ENCODE data around the gene MAPK10.

Gene MAPK10

GRCh38 chr4:86100539-86101215 lies 259.2 kb downstream of the MAPK10 start:
- DNase-seq (ENCODE audit: low read depth) = no peak

GRCh38 chr4:86099348-86099747 lies 260.5 kb downstream of the MAPK10 start:
- no peak overlapping the region for H3K4me3 ChIP-seq (ENCODE audit: low read length)
- no peak for DNase-seq (ENCODE audit: low read depth)
- no peak for TF ChIP-seq CTCF (IDR thresholded peaks at IDR 0.05; ENCODE audit: insufficient read depth, low read depth, low read length, missing control alignments)

More at GRCh38 chr4:86100539-86101215, 259.2 kb downstream of the MAPK10 start:
- TF ChIP-seq CTCF (IDR thresholded peaks at IDR 0.05; ENCODE audit: insufficient read depth, low read depth, low read length, missing control alignments) = no peak
- no peak overlapping the region for H3K4me3 ChIP-seq (ENCODE audit: low read length)

GRCh38 chr4:86098691-86099090 lies 261.2 kb downstream of the MAPK10 start:
- no peak overlapping the region for H3K4me3 ChIP-seq (ENCODE audit: low read length)
- DNase-seq (ENCODE audit: low read depth) = no peak
- no peak for TF ChIP-seq CTCF (IDR thresholded peaks at IDR 0.05; ENCODE audit: insufficient read depth, low read depth, low read length, missing control alignments)

- DNase-seq (ENCODE audit: low read depth) = no peak
- no peak for TF ChIP-seq CTCF (IDR thresholded peaks at IDR 0.05; ENCODE audit: insufficient read depth, low read depth, low read length, missing control alignments)
Observed at GRCh38 chr4:86096373-86096772, 263.5 kb downstream of the MAPK10 start.

GRCh38 chr4:86092684-86093083 lies 267.2 kb downstream of the MAPK10 start:
- TF ChIP-seq CTCF (IDR thresholded peaks at IDR 0.05; ENCODE audit: insufficient read depth, low read depth, low read length, missing control alignments) = no peak
- no peak overlapping the region for H3K4me3 ChIP-seq (ENCODE audit: low read length)
- DNase-seq (ENCODE audit: low read depth) = peak; percentile 88

More at GRCh38 chr4:86096373-86096772, 263.5 kb downstream of the MAPK10 start:
- no peak overlapping the region for H3K4me3 ChIP-seq (ENCODE audit: low read length)

- peak; percentile 30 for DNase-seq (ENCODE audit: low read depth)
- no peak overlapping the region for H3K4me3 ChIP-seq (ENCODE audit: low read length)
- no peak for TF ChIP-seq CTCF (IDR thresholded peaks at IDR 0.05; ENCODE audit: insufficient read depth, low read depth, low read length, missing control alignments)
Observed at GRCh38 chr4:86091201-86091600, 268.7 kb downstream of the MAPK10 start.

GRCh38 chr4:86089781-86090323 lies 270.0 kb downstream of the MAPK10 start:
- no peak for DNase-seq (ENCODE audit: low read depth)
- no peak for TF ChIP-seq CTCF (IDR thresholded peaks at IDR 0.05; ENCODE audit: insufficient read depth, low read depth, low read length, missing control alignments)
- no peak overlapping the region for H3K4me3 ChIP-seq (ENCODE audit: low read length)
